ENCODE results near the gene CLEC9A. TPM values are rescaled to one million over a fixed set of nuclear protein-coding genes. Genes with fewer than 3 reads are reported as not detected.

The CLEC9A gene
- total and polyA plus RNA-seq, 2 of the 8 experiments (the other 6 are each of a cell fraction or from before 2014, with no cell fraction given), result not detected

DNA sequence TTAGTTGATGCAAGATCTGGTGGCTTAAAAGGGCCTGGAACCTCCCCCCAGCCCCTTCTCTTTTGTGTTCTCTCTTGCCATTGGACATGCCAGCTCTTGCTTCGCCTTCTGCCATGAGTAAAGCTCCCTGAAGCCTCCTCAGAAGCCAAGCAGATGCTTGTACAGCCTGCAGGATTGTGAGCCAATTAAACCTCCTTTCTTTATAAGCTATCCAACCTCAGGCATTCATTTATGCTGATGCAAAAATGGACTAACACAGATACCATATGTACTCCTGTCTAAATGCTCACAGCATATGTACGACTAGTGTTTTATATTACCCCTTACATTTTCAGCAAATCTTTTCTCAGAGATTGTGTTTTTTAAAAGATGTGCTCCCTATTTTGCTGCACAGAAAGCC, 41.6 kb downstream of the CLEC9A start:
- no peak overlapping the region for H4K91ac ChIP-seq (replicated peaks; ENCODE audit: insufficient read length, low read length)
- H2BK5ac ChIP-seq (ENCODE audit: low read depth, low read length), result no peak overlapping the region
- CTCF ChIA-PET (ENCODE audit: partially characterized antibody), result no interaction called here
- no peaks in the 10 kb centered on the region for H3K79me1 ChIP-seq (ENCODE audit: low read depth, low read length)
- no peaks in the 10 kb centered on the region for H3K23me2 ChIP-seq (ENCODE audit: low read depth, low read length)
- H3K9me3 ChIP-seq (ENCODE audit: insufficient read depth in 2 of 2, low read depth in 1 of 2, low read length in 1 of 2), result no peaks in the 10 kb centered on the region
- no peak overlapping the region for H3K27ac ChIP-seq (ENCODE audit: low read depth, low read length)
- H4K5ac ChIP-seq (ENCODE audit: insufficient read length, low read depth, low read length), result no peak overlapping the region
- H3K18ac ChIP-seq (ENCODE audit: extremely low read depth, low read length), result no peak overlapping the region
- H3K9ac ChIP-seq (replicated peaks in 1 of 4; ENCODE audit: extremely low read depth in 1 of 4, low read depth in 3 of 4, low read length in 3 of 4), result no peak overlapping the region
- no peak overlapping the region for H3K23ac ChIP-seq (ENCODE audit: insufficient read length)
- no peak overlapping the region for H3K4ac ChIP-seq (replicated peaks; ENCODE audit: insufficient read length, low read depth, low read length)
- no peaks in the 10 kb centered on the region for H3K36me3 ChIP-seq (ENCODE audit: control insufficient read depth in 2 of 4, insufficient read depth in 4 of 4, low read length in 3 of 4)
- H3K56ac ChIP-seq (replicated peaks; ENCODE audit: insufficient read length, low read depth, low read length), result no peak overlapping the region
- no peak overlapping the region for H3K14ac ChIP-seq (ENCODE audit: insufficient read length)
- H2BK120ac ChIP-seq (replicated peaks; ENCODE audit: low read depth, low read length), result no peak overlapping the region
- no peak overlapping the region for H2AK5ac ChIP-seq (ENCODE audit: low read depth, low read length)
- H2BK12ac ChIP-seq (ENCODE audit: low read depth, low read length), result no peak overlapping the region
- H3K79me2 ChIP-seq (ENCODE audit: control insufficient read depth in 1 of 2, insufficient read depth in 2 of 2, low read length in 2 of 2), result no peaks in the 10 kb centered on the region
- DNase-seq (ENCODE audit: low read depth in 1 of 2, low spot score in 2 of 2) (no peak), FAIRE-seq (no peak)
- H3K27me3 ChIP-seq (replicated peaks in 1 of 4; ENCODE audit: control insufficient read depth in 3 of 4, extremely low read depth in 1 of 4, insufficient read depth in 3 of 4, low read length in 3 of 4), result no peaks in the 10 kb centered on the region
- H4K8ac ChIP-seq (ENCODE audit: extremely low read depth, insufficient read depth, low read length), result no peak overlapping the region; the same call in 1 of the 2 replicates
- no peak overlapping the region for H3K4me3 ChIP-seq (ENCODE audit: extremely low read depth in 1 of 4, insufficient read depth in 2 of 4, low read depth in 3 of 4, low read length in 4 of 4)
- no peaks in the 10 kb centered on the region for H3K4me1 ChIP-seq (replicated peaks in 1 of 4; ENCODE audit: control insufficient read depth in 3 of 4, insufficient read depth in 4 of 4, low read length in 3 of 4)
- H2BK15ac ChIP-seq (ENCODE audit: low read length), result no peak overlapping the region
- WGBS, 2 experiments (ENCODE audit: extremely low coverage in 1 of 2, insufficient coverage in 1 of 2, insufficient read length in 1 of 2, insufficient replicate concordance in 2 of 2, low coverage in 1 of 2, low lambda C conversion rate in 2 of 2, missing lambda C conversion rate in 1 of 2), result 87% methylated on average over 2 of the region's 2 CpGs; no CpG with 5 or more reads in 1 of the 2 experiments
- no peak overlapping the region for H2BK20ac ChIP-seq (ENCODE audit: low read length)
- no peaks in the 10 kb centered on the region for H4K20me1 ChIP-seq (replicated peaks in 1 of 2; ENCODE audit: control insufficient read depth in 1 of 2, insufficient read depth in 2 of 2, low read length in 2 of 2)
- no peak overlapping the region for H3K4me2 ChIP-seq (ENCODE audit: insufficient read depth in 1 of 2, low read depth in 2 of 2, low read length in 2 of 2)
- H2AFZ ChIP-seq (ENCODE audit: low read length), result no peak overlapping the region
- POLR2A ChIA-PET (ENCODE audit: partially characterized antibody), result no interaction called here
- no peak for TF ChIP-seq CHD2 (IDR thresholded peaks at IDR 0.05; ENCODE audit: low read length)
- no peak for TF ChIP-seq SIX5 (IDR thresholded peaks at IDR 0.05; ENCODE audit: low read depth, low read length)
- TF ChIP-seq CBX5 (IDR thresholded peaks at IDR 0.05; ENCODE audit: low read depth, low read length), result no peak
- TF ChIP-seq EGR1 (IDR thresholded peaks at IDR 0.05; ENCODE audit: borderline replicate concordance, low read depth, low read length), result no peak
- no peak for TF ChIP-seq CHD1 (IDR thresholded peaks at IDR 0.05; ENCODE audit: low read depth, low read length)
- TF ChIP-seq TAF7 (optimal IDR thresholded peaks at IDR 0.05; ENCODE audit: borderline replicate concordance, low read depth, low read length), result no peak
- no peak for TF ChIP-seq CTBP2 (IDR thresholded peaks at IDR 0.05; ENCODE audit: borderline replicate concordance, insufficient read depth, insufficient read length, low read length)
- TF ChIP-seq RAD21 (IDR thresholded peaks at IDR 0.05 in 1 of 2, conservative IDR thresholded peaks at IDR 0.05 in 1 of 2; ENCODE audit: low read depth in 2 of 2, low read length in 2 of 2), result no peak
